K562 (cell line): Measurements from ENCODE around the gene TTC23L. TPM values are rescaled to one million over a fixed set of nuclear protein-coding genes. Genes with fewer than 3 reads are reported as not detected.

ENCODE experiments used
- AFF4 ChIP-seq: sonication (generic); formaldehyde crosslinking; IDR thresholded peaks from 2 replicates; pipeline ENCODE4 v1.8.0; 2023; ENCODE audit warnings: mild to moderate bottlenecking, missing genetic modification reagents
- ARID1B ChIP-seq: fragments of 450-650 bp; IDR thresholded peaks from 2 replicates; pipeline ENCODE4 v1.6.1; 2016; ENCODE audit warnings: antibody characterized with exemption, mild to moderate bottlenecking, inconsistent platforms
- HES1 ChIP-seq: fragments of 450-650 bp; IDR thresholded peaks from 2 replicates; pipeline ENCODE4 v1.6.1; 2016; ENCODE audit warnings: low read depth, mild to moderate bottlenecking, moderate library complexity
- ILF3 ChIP-seq: fragments of 450-650 bp; IDR thresholded peaks from 2 replicates; pipeline ENCODE4 v1.6.1; 2018; ENCODE audit warnings: antibody characterized with exemption, mild to moderate bottlenecking, moderate library complexity, borderline replicate concordance
- L3MBTL2 ChIP-seq: fragments of 450-650 bp; IDR thresholded peaks from 2 replicates; pipeline ENCODE4 v1.6.1; 2016; ENCODE audit warnings: mild to moderate bottlenecking, moderate library complexity
- MBD2 ChIP-seq: sonication (generic); IDR thresholded peaks from 2 replicates; pipeline ENCODE4 v1.6.1; 2016; ENCODE audit warnings: low read depth, borderline replicate concordance
- MITF ChIP-seq: IDR thresholded peaks from 2 replicates; pipeline ENCODE4 v1.6.1; 2014; ENCODE audit warnings: antibody characterized with exemption
- PHF21A ChIP-seq: fragments of 450-650 bp; IDR thresholded peaks from 2 replicates; pipeline ENCODE4 v1.6.1; 2017; ENCODE audit warnings: low read depth, borderline replicate concordance
- RBM34 ChIP-seq: fragments of 200-400 bp; formaldehyde crosslinking; IDR thresholded peaks from 2 replicates; pipeline ENCODE4 v1.6.1; 2018; ENCODE audit warnings: low read length, borderline replicate concordance; ENCODE audit not compliant: insufficient read depth
- SIN3A ChIP-seq, 2 experiments: fragments of 150-350 bp in 1 of 2; IDR thresholded peaks; 2 replicates each; pipeline ENCODE4 v1.6.1; 2011 to 2016; ENCODE audit warnings: borderline replicate concordance in 2 of 2, low read depth in 2 of 2, low read length in 2 of 2, mild to moderate bottlenecking in 2 of 2, moderate library complexity in 2 of 2; ENCODE audit not compliant: control insufficient read depth in 1 of 2
- STAG1 ChIP-seq: sonication (generic); formaldehyde crosslinking; IDR thresholded peaks from 2 replicates; pipeline ENCODE4 v1.5.0; 2020; ENCODE audit warnings: missing genetic modification reagents, borderline replicate concordance
- ZFP36 ChIP-seq: fragments of 150-350 bp; IDR thresholded peaks from 2 replicates; pipeline ENCODE4 v1.6.1; 2018; ENCODE audit warnings: low read length, low read depth; ENCODE audit not compliant: partially characterized antibody
- ZFP91 ChIP-seq: sonication (generic); formaldehyde crosslinking; IDR thresholded peaks from 2 replicates; pipeline ENCODE4 v1.8.0; 2022; ENCODE audit warnings: mild to moderate bottlenecking, missing genetic modification reagents
- ZNF197 ChIP-seq: fragments of 200-800 bp; sonication (Bioruptor generic); IDR thresholded peaks from 2 replicates; pipeline ENCODE4 v1.6.1; 2016; ENCODE audit warnings: low read depth, missing genetic modification characterization, missing compliant biosample characterization
- ZNF57 ChIP-seq: fragments of 450-650 bp; formaldehyde crosslinking; IDR thresholded peaks from 2 replicates; pipeline ENCODE4 v1.4.0; 2020; ENCODE audit warnings: mild to moderate bottlenecking, moderate library complexity
- ZNF655 ChIP-seq: fragments of 250-450 bp; sonication (Bioruptor Pico); IDR thresholded peaks from 2 replicates; pipeline ENCODE4 v1.5.0; 2021
- ZNF764 ChIP-seq: fragments of 250-450 bp; sonication (Bioruptor Pico); IDR thresholded peaks from 2 replicates; pipeline ENCODE4 v1.4.0; 2020; ENCODE audit warnings: low read depth, mild to moderate bottlenecking, moderate library complexity
- polyA plus RNA-seq, 8 experiments: library from polyadenylated mRNA; depleted of rRNA in 4 of 8; stranded (reverse) in 5 of 8; unstranded in 3 of 8; fragments of >200 nt; fragmentation: Nextera tagmentation in 2 of 8; fragmentation: Illumina TruSeq in 1 of 8; extraction: Ambion mirVana in 2 of 8; extraction: Trizol in 1 of 8; gene quantifications; 2 replicates each; pipeline versions ENCODE4 v1.2.1 to v1.2.3, GENCODE V29; 2011 to 2014; ENCODE audit warnings: inconsistent platforms in 1 of 8, missing spikeins in 1 of 8
- total RNA-seq, 7 experiments: library from RNA; depleted of rRNA in 6 of 7; stranded (reverse); fragments of >200 nt in 6 of 7; fragmentation: Illumina TruSeq in 2 of 7; extraction: Trizol in 2 of 7; gene quantifications; 2 replicates each; pipeline versions ENCODE4 v1.2.1 to v1.2.3, GENCODE V29; 2011 to 2021; ENCODE audit warnings: low replicate concordance in 1 of 7

TTC23L gene
- total and polyA plus RNA-seq, 9 of the 15 experiments (the other 6 are each of a cell fraction or from before 2014, with no cell fraction given): 0.03 to 0.32 (median 0.14) TPM; not detected in 2

GRCh38 chr5:34866989-34867471 lies 28.1 kb downstream of the TTC23L start (continued):
- TF ChIP-seq HES1: no peak
- no peak for TF ChIP-seq SIN3A (IDR thresholded peaks at IDR 0.05; ENCODE audit: borderline replicate concordance in 2 of 2, control insufficient read depth in 1 of 2, low read depth in 2 of 2, low read length in 2 of 2)
- peak; percentile 34; the same call in 1 of the 2 replicates for TF ChIP-seq MBD2
- no peak for TF ChIP-seq AFF4 (CRISPR knock-in tag)
- no peak for TF ChIP-seq ZNF197
- peak; percentile 89 for TF ChIP-seq ARID1B
- TF ChIP-seq STAG1: no peak
- TF ChIP-seq PHF21A: peak; percentile 10; the same call in 1 of the 2 replicates
- no peak; the same call in 1 of the 2 replicates for TF ChIP-seq ILF3
- TF ChIP-seq RBM34: no peak
- no peak for TF ChIP-seq ZNF57 (CRISPR knock-in tag)
- peak; percentile 58; the same call in 1 of the 2 replicates for TF ChIP-seq L3MBTL2
- no peak for TF ChIP-seq ZNF655
- no peak for TF ChIP-seq ZFP91 (CRISPR knock-in tag)
- no peak for TF ChIP-seq ZNF764 (CRISPR knock-in tag)
- TF ChIP-seq MITF: no peak
- TF ChIP-seq ZFP36: no peak
